ENCODE results near the gene AMMECR1. TPM values are rescaled to one million over a fixed set of nuclear protein-coding genes. Genes with fewer than 3 reads are reported as not detected.

The AMMECR1 gene
- total and polyA plus RNA-seq, 12 donors: 0.59 to 1.8 (median 0.99) TPM

- 77 to 82% methylated on average over 3 of the region's 3 CpGs for WGBS, 2 donors
- intact Hi-C loops (cut with DNase I): no loop called here
- no peak for DNase-seq
- H3K27ac ChIP-seq: no peak overlapping the region
- no peak overlapping the region for H3K4me3 ChIP-seq
- H3K27me3 ChIP-seq: peaks cover 0 to 24% (median 0%) of the 10 kb centered on the region in 7 donors
- H3K9me3 ChIP-seq: no peaks in the 10 kb centered on the region
- no peaks in the 10 kb centered on the region for H3K4me1 ChIP-seq
- no peak for TF ChIP-seq CTCF (IDR thresholded peaks at IDR 0.05)
- no peaks in the 10 kb centered on the region for H3K36me3 ChIP-seq
- no peak for ATAC-seq
Measured at GRCh38 chrX:110224926-110225617, 92.8 kb downstream of the AMMECR1 start.

- no peaks in the 10 kb centered on the region for H3K9me3 ChIP-seq
- intact Hi-C loops (cut with DNase I): no loop called here
- no peak for DNase-seq
- no peak overlapping the region for H3K4me3 ChIP-seq
- no peaks in the 10 kb centered on the region for H3K36me3 ChIP-seq
- WGBS, 2 donors: 95 to 100% methylated on average over 1 of the region's 2 CpGs
- no peak for TF ChIP-seq CTCF (IDR thresholded peaks at IDR 0.05)
- H3K4me1 ChIP-seq: peaks cover 0 to under 1% (median 0%) of the 10 kb centered on the region in 9 donors
- H3K27ac ChIP-seq: no peak overlapping the region
- peaks cover 0 to 30% (median 0%) of the 10 kb centered on the region in 7 donors for H3K27me3 ChIP-seq
- no peak for ATAC-seq
Measured at GRCh38 chrX:110222497-110223257, 95.2 kb downstream of the AMMECR1 start.

- TF ChIP-seq CTCF (IDR thresholded peaks at IDR 0.05): no peak
- no peak for ATAC-seq
- 79 to 89% methylated on average over 1 of the region's 1 CpG for WGBS, 2 donors
- H3K27ac ChIP-seq: no peak overlapping the region
- intact Hi-C loops (cut with DNase I): no loop called here
- peaks cover 0 to 4% (median 0%) of the 10 kb centered on the region in 9 donors for H3K4me1 ChIP-seq
- H3K27me3 ChIP-seq: peaks cover 0 to 20% (median 0%) of the 10 kb centered on the region in 7 donors
- H3K36me3 ChIP-seq: no peaks in the 10 kb centered on the region
- DNase-seq: no peak
- H3K4me3 ChIP-seq: no peak overlapping the region
- H3K9me3 ChIP-seq: no peaks in the 10 kb centered on the region
Measured at GRCh38 chrX:110219920-110220319, 98.0 kb downstream of the AMMECR1 start.

- intact Hi-C loops (cut with DNase I): no loop called here
- ATAC-seq: no peak
- TF ChIP-seq CTCF (IDR thresholded peaks at IDR 0.05): no peak
- 91 to 95% methylated on average over 2 of the region's 2 CpGs for WGBS, 2 donors
- no peak overlapping the region for H3K4me3 ChIP-seq
- H3K4me1 ChIP-seq: peaks cover 0 to 4% (median 0%) of the 10 kb centered on the region in 9 donors
- peaks cover 0 to 21% (median 0%) of the 10 kb centered on the region in 7 donors for H3K27me3 ChIP-seq
- no peak for DNase-seq
- no peaks in the 10 kb centered on the region for H3K36me3 ChIP-seq
- H3K27ac ChIP-seq: no peak overlapping the region
- H3K9me3 ChIP-seq: no peaks in the 10 kb centered on the region
Measured at GRCh38 chrX:110218591-110218990, 99.3 kb downstream of the AMMECR1 start.
